NCI-H1092 treated with DMSO at 0.1 percent for 48 hours (cell line): ENCODE measurements around the gene DIS3L2.
"Not testable (repeated sequence)": the region's sequence is repeated elsewhere in the genome, so short reads cannot be mapped to it uniquely, and the experiment has no call there.

Source experiments
- DNase-seq: peaks from one replicate; lab custom pipeline; 2025; lab: John Stamatoyannopoulos, UW

The DIS3L2 gene

DNA sequence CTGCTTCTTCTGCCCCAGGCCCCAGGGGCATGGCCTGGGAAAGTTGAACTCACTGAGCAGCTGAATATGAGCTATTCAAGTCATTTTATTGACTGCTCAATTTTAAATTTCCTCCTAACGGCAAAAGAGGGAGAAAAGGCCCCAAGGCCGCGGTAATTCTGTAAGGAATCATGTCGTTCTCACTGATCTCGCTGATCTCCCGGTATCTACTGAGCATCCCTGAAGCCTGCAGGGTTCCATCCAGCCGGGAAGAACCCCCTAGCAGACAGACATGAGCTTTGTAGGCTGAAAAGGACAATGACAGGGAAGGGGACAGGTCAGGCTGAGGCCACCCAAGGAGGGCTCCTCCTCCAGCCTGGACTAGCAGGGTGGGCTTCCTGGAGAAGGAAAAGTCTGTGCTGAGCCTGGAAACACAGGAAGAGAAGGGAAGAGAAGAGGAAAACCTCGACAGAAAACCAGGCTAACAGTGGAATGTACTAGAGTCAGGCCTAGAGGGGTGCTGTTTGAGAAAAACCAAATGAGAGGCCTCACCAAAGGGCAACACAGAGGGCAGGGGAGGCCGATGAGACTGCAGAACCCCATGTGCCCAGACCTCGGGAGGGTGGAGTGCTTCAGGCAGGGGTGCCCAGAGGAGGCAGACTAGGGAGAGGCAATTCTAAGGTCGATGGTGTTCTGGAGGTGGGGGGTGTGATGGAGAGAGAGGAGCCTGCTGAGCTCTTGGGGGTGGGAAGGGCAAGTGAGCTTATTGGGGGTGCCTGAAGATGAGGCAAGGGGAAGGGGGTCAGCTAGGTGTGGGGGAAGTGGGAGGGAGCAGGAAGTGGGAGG, 32.4 kb upstream of the DIS3L2 start:
- no peak for DNase-seq

DNA sequence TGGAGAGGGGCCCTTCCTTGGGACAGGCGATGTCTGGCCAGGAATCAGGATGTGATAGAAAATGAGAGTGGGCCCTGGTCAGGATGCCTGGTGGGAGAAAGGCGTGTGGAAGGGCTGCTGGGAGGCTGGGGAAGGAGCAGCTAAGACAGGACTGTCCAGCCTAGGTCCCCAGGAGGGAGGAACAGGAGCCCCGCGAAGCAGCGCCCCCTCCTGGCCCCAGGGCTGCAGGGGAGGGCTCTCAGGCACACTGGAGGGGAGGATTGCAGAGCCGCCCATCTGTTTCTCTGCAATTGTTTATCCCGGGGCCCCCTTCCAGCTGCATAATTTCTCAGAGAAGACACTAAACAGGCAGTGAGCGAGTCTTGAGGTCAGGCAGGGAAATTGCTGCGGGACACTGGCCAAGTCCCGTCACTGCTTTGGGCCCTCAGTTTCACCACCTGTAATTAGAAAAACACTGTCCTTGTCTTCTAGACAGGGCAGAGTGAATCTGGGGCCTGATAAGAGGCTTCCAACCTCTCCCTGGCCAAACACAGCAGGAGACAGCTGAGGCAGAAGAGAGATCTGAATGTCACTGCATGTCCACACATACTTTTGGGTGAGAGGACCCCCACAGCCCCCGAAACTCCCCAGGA, 31.4 kb upstream of the DIS3L2 start:
- no peak for DNase-seq

DNA sequence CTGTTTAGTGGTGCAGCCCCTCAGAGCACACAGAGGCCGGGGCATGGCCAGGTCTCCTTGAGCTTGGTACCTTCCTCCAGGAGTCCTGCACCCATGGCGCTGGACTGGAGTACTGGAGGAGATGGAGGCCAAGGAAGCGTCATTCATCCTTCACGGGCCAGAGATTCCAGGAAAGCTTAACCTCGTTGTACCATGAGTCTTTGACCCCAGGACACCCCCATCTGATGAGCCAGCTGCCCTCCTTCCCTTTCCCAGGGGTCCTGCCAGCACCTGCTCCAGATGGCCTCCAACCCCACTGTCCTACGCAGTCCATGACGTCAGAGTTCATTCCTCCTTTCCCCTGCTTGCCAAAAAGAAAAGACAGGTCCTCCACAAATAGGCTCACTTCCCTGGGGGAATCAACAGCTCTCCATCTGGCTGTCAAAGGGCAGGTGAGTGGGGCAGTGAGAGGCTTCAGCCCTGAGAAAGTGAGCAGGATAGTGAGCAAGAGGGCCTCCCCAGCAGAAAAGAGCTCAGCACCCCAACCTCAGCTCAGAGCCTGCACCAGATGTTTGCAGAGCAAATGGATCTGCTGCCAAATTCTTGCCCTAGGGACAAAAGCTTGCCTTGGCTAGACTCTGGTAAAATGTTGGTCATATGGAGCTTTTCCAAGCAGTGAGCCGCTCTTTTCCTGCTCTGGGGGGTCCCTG, 30.8 kb upstream of the DIS3L2 start:
- DNase-seq, result no peak

DNA sequence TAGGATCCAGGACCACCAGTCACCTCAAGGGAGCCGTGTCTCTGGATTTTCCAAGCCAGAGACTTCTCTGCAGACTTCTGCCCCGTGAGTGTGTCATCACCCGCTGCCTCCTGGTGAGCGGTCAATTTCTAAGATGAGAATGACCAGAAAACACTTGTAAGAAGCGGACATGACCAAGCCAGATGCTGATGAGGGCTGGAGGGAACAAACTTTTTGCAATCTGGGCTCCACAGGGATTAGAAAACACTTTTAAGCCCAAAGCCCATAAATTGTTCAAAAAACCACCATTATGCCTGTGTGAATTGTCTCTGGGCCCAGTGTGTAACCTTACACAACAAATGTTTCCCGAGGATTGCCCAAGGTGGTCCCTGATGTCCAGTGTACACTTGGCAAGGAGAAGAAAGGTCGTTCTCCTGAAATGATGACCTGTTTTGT, 30.0 kb upstream of the DIS3L2 start:
- DNase-seq, result no peak

DNA sequence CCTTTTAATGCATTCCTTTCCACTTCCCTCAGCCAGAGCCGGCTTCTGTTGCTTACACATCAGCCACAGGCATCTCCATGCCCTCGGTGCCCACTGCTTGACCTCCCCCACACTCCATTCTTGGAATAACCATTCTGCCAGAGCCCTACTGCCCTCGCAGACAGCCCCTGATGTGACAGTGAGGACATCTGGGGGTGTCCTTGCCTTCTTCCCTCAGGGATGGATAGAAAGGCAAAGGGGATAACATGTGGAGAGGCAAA, 28.9 kb upstream of the DIS3L2 start:
- DNase-seq, result no peak

DNA sequence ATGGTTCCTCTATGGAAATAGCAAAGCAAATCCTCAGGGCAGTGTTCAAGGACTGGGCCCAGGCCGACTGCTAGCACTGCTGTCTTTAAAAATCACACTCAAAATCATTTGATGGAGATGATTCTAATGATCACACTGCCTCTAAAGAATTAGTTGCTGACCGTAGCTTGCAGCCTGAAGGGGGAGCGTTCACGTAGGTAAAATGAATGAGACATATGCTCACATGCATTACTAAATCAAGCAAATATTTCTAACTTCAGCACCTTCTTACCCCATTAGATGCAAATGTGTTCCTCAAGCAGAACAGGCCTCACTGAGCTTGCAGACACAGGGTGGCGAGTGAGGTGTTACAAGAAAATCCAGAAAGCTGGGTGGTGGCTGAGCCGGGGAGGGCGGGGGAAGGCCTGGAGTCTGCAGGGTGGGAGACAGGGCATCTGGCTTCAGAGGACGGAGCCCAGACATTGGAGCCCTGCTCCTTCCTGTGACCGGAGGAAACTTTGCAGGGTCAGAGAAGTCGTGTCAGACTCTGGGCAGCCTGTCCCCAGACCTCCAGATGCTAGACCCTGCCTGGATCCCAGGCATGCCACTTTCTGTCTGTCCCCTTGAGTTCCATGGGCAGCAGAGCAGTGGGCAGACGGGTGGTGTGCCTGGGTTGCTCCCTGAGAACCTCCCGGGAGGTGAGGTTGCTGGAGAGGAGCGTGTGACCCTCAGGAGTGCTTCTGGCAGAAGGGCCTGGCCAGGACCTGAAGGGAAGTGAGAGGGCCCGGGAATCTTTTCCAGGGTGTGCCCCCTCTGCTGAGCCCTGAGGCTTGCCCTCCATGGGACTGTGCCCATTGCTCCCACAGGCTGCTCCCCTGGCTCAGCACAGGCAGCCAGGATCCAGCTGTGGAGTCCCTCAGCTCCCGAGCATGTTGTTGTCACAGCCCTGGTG, 28.3 kb upstream of the DIS3L2 start:
- no peak for DNase-seq

DNA sequence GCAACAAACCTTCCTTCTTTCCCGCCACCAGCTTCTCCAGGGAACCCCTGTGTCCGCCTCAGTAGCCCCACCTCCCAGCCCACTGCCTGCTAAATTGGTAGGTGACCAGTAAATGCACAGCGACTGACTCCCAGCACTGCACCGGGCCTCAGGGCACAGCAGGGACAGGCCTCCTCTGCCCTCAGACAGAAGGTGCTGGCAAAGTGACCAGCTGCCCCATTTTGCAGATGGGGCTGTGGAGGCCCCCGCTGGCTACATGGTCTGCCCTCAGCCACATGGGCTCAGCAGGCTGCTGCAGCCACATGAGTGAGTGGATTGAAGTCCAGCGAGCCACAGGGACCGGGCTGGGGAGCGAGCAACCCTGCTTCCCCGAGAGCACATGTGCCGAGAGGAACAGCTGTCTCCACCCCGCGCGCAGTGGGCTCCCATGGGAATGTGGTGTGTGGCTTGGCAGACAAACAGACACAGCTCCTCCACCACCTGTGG, 27.6 kb upstream of the DIS3L2 start:
- DNase-seq, result no peak

DNA sequence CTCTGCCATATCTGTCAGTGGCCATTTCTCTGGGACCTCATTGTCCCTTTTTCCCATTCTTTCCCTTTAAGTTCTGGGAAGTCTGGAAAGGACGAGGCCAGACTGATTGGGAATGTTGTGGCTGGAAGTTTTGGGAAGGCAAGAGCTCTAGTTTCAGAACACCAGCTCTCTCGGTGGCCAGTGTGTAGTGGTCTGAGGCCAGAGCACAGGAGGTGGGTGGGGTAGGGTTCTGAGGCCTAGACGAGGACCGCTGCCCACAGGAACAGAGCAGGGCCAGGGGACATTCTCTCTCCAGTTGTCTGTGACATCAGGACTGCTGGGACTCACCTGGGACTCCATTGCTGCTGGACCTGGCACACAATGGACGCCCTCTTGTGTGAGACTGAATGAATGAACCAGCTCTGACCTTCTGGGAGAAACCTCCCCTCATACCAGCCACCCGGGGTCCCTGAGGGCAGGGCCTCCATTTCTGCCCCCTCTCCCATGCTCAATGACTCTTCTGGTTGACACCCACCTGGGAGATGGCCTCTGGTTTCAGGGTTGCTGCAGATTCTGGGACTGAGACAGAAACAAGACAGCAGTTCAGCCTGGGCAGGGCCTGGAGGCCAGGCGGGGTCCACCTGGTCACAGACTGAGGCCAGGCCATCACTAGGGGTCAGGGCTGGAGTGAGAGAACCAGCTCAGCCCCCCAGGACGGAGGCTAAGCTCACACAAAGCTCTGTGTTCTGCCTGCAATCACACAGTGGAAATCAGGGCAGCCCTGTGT, 26.9 kb upstream of the DIS3L2 start:
- DNase-seq, result no peak

DNA sequence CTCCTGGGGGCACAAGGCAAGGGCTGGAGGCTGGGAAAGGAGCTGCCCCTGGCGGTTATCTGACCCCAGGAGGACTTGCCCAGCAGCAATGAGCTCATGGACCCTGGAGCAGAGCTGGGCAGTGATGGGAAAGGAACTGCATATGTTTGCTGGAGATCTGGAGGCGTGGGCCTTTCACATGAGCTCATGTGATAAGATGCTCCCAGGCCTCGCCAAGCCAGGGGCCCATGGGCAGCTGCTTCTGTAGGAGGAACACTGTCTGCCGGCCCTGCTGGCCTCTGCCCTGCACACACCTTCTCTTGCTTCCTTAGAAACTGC, 26.3 kb upstream of the DIS3L2 start:
- DNase-seq, result no peak

DNA sequence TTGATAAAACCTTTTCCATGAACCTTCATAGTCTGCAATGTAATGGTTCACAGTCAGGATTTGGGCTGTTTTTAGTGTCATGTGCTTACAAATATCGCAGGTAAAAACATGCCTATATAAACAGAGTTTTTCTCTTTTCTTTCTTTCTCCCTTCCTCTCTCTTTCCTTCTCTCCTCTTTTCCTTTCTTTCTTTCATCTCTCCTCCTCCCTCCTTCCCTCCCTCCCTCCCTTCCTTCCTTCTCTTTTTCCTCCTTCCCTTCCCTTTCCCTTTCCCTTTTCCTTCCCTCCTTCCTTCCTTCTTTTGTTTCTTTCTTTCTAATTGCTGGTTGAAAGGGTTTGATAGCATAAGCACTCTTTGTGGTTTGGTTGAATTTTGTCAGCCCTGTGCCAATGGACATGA, 25.7 kb upstream of the DIS3L2 start:
- DNase-seq, result no peak

DNA sequence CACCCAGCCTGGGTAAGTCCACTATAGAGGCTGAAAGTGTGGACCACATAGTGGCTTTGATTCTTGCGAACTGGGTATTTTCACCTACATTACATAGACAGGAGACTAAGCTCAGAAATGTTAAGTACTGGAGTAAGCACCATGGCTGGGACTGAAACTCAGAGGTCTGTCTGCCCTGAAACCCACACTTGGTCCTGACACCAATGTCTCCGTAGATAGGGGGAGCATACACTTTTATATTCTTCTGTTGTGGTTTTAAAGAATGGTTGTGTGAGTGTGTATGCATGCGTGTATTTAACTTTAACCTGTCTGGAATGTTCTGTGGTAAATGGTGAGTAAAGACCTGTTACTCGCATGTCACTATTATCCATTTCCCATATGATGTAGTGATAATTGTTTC, 25.0 kb upstream of the DIS3L2 start:
- no peak for DNase-seq

DNA sequence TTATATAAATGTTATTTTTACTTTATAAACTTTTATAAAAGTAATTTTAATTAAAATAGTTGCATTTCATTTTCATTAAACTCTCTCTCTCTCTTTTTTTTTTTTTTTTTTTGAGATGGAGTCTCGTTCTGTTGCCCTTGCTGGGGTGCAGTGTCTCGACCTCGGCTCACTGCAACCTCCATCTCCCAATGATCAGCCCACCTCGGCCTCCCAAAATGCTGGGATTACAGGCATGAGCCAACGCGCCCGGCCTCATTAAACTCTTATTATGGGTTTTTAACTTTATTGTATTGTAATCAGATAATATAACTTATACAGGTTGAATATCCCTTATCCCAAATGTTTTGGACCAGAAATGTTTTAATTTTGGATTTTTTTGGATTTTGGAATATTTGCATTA, 24.5 kb upstream of the DIS3L2 start:
- DNase-seq, result no peak

DNA sequence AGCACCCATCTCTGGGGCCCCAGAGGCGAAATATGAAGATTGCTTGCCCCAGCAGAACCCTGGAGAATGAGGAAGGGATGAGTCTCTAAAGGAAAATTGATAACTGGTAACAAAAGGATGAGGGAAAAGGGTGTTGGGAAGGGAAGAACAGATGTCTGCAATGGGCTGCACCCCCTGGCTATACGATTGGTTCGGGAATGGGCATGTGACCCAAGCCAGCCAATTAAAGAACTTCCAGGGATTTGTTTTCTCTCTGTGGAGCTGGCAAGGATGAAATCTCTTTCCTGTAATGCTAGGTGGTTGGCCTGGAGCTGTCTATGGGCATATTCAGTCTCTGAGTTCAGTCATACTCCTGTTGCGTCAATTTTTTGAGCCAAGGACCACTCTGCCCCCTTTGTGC, 22.5 kb upstream of the DIS3L2 start:
- no peak for DNase-seq

DNA sequence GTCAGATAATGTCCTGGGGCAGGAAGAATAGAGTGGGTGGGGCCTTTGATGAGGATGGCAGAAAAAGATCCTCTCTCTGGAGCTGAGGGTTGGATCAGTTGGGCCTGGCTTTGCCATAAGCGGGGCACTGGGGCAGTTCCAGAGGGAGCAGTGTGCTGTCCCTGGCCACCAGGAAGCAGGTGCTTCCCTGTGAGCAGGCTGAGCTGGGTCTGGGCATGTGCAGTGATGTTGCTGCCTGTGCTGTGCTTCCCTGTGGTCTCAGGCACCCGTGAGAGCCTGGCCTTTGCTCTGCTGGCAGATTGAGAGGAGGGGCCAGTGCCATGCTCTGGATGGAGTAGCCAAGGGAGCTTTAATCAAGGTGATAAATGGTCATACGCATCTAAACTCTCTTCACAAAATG, 20.7 kb upstream of the DIS3L2 start:
- no peak for DNase-seq

DNA sequence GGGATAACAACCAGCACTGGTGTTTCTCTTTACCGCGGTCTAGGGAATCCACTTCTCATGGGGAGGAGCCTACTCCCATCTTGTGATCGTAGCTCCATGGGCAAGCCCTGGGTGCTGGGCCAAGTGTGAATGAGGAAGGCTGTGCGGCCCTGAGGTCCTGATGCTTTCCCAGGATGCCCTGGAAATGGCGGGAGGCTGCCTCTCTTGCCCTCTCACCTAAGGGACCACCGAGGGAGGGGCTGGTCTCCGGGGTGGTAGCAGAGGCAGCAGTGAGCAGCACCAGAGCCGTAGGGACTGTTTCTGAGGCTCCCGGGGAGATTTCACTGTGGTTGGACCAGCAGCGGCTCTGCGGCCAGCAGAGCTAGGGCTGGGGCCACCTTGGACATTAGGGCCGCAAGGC, 19.8 kb upstream of the DIS3L2 start:
- DNase-seq, result no peak

DNA sequence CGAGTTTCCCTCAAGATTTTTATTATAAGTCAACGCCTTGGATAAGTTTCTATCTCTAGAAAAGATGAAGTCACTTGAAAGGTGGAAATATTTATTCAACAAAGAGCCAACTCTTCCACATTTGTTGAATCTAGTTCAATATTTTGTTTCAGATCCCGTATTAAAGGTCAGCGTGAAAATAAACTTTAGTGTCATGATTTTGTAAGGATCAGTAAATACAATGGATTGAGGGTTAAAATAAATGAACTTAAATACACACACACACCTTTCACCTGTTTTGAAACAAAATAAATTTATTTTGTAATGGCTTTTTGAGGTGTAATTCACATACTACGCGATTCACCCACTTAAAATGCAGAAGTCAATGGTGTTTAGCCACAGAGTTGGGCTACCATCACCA, 19.3 kb upstream of the DIS3L2 start:
- DNase-seq, result no peak

DNA sequence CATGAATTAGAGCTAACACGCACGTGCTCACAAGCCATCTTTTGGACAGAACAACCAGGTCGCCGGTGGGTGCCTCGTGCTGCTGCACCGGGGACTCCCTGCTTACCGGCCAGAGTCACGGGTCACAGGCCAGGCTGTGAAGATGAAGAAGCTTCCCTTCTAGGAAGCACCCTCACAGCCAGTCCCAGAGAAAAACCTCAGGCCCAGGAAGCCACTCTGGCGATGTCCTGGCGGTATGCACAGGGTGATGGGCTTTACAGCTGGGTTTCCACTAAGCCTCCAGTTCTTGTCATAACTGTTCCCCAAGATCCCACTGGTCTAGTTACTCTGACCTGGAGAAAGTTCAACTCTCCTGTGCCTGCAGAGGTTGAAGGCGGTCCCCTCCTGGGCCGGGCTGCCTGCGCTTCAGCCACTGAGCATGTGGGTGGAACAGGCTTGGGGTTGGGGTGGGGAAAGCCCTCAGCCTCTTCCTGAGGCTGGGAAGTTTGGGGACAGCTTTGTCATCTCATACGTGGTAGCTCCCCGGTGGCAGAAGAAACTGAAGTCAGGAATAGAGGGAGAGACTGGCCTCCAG, 15.2 kb upstream of the DIS3L2 start:
- no peak for DNase-seq

DNA sequence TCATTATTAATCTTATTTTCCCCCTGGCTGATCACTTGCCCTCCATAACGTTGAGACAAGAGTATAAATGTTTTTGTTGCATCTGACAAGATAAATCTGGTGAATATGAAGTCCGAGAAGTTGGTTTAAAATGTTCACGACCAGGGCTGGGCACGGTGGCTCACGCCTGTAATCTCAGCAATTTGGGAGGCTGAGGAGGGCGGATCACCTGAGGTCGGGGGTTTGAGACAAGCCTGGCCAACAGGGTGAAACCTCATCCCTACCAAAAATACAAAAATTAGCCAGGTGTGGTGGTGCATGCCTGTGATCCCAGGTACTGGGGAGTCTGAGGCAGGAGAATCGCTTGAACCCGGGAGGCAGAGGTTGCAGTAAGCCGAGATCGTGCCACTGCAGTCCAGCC, 14.4 kb upstream of the DIS3L2 start:
- DNase-seq, result not testable (repeated sequence)

DNA sequence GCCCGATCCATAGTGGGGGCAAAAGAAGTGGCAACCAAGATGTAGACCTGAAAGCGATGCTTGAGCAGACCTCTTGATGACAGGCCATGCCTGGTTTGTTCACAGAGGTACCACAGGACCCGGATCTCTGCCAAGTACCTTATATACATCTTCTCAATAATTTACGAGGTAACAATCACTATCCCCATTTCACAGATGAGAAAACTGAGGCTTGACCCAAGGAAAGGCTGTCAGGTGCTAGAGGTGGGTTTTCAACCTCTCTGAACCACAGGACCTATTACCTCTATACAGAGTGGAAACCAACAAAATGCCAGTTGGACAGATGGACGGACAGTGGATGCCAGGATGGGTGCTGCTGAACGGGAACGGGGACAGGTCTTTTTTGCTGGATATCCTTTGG, 13.8 kb upstream of the DIS3L2 start:
- no peak for DNase-seq

DNA sequence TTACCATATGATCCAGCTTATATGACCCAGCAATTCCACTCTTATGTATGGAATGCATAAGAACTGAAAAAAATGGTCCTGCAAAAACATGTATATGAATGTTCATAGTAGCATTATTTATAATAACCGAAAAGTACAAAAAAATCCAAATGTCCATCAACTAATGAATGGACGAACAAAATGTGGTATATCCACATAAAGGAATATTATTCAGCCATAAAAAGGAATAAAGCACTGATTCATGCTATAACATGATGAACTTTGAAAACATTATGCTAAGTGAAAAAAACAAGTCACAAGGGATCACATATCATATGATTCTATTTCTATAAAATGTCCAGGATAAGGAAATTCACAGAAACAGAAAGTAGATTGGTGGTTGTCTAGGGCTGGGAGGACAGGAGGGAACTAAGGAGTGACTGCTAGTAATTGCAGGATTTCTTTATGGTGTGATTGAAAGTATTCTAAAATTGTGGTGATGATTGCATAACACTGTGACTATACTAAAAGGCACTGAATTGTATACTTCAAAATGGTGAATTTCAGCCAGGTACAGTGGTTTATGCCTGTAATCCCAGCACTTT, 10.0 kb upstream of the DIS3L2 start:
- no peak for DNase-seq
